ENCODE data around the gene RBBP6. TPM values are rescaled to one million over a fixed set of nuclear protein-coding genes. Genes with fewer than 3 reads are reported as not detected.

The RBBP6 gene
- total RNA-seq, 1 donor, result 31.5 TPM

- H3K79me2 ChIP-seq (ENCODE audit: insufficient read depth, low read length), result peaks cover 50% of the 10 kb centered on the region
- peaks cover 43% of the 10 kb centered on the region for H3K36me3 ChIP-seq (ENCODE audit: insufficient read depth, low read length)
- no peak overlapping the region for H2AFZ ChIP-seq (ENCODE audit: low read length)
- no peak overlapping the region for H3K4me2 ChIP-seq (ENCODE audit: insufficient read depth, low read length)
- no peaks in the 10 kb centered on the region for H3K9me3 ChIP-seq (ENCODE audit: low read depth, low read length)
- peaks cover 9% of the 10 kb centered on the region for H4K20me1 ChIP-seq (ENCODE audit: insufficient read depth, low read length)
- H3K4me1 ChIP-seq (ENCODE audit: insufficient read depth, low read length), result no peaks in the 10 kb centered on the region
- no peak for DNase-seq (ENCODE audit: insufficient read length, low spot score, missing footprints)
- TF ChIP-seq CTCF (IDR thresholded peaks at IDR 0.05; ENCODE audit: extremely low read depth, low read depth, low read length), result no peak
- no peak overlapping the region for H3K27ac ChIP-seq (ENCODE audit: low read depth, low read length)
- H3K27me3 ChIP-seq (ENCODE audit: insufficient read depth, low read length), result no peaks in the 10 kb centered on the region
- no peak overlapping the region for H3K4me3 ChIP-seq (ENCODE audit: insufficient read depth, low read length)
Observed at GRCh38 chr16:24552705-24553246, 13.4 kb downstream of the RBBP6 start.

- H3K79me2 ChIP-seq (ENCODE audit: insufficient read depth, low read length), result peaks cover 39% of the 10 kb centered on the region
- no peaks in the 10 kb centered on the region for H3K9me3 ChIP-seq (ENCODE audit: low read depth, low read length)
- peaks cover 9% of the 10 kb centered on the region for H4K20me1 ChIP-seq (ENCODE audit: insufficient read depth, low read length)
- H3K36me3 ChIP-seq (ENCODE audit: insufficient read depth, low read length), result peaks cover 42% of the 10 kb centered on the region
- no peak overlapping the region for H3K27ac ChIP-seq (ENCODE audit: low read depth, low read length)
- H3K4me3 ChIP-seq (ENCODE audit: insufficient read depth, low read length), result no peak overlapping the region
- TF ChIP-seq CTCF (IDR thresholded peaks at IDR 0.05; ENCODE audit: extremely low read depth, low read depth, low read length), result no peak
- no peaks in the 10 kb centered on the region for H3K27me3 ChIP-seq (ENCODE audit: insufficient read depth, low read length)
- no peaks in the 10 kb centered on the region for H3K4me1 ChIP-seq (ENCODE audit: insufficient read depth, low read length)
- H2AFZ ChIP-seq (ENCODE audit: low read length), result no peak overlapping the region
- no peak overlapping the region for H3K4me2 ChIP-seq (ENCODE audit: insufficient read depth, low read length)
- DNase-seq (ENCODE audit: insufficient read length, low spot score, missing footprints), result no peak
Observed at GRCh38 chr16:24553983-24554382, 14.6 kb downstream of the RBBP6 start.

GRCh38 chr16:24555346-24555872, 16.0 kb downstream of the RBBP6 start:
- Histone ChIP-seq H2AFZ (ENCODE audit: low read length) (no peak overlapping the region), H3K4me3 (ENCODE audit: insufficient read depth, low read length) (no peak overlapping the region), H3K79me2 (ENCODE audit: insufficient read depth, low read length) (peaks cover 26% of the 10 kb centered on the region), H3K27me3 (ENCODE audit: insufficient read depth, low read length) (no peaks in the 10 kb centered on the region), H3K27ac (ENCODE audit: low read depth, low read length) (no peak overlapping the region), H3K4me2 (ENCODE audit: insufficient read depth, low read length) (no peak overlapping the region), H3K4me1 (ENCODE audit: insufficient read depth, low read length) (no peaks in the 10 kb centered on the region), H3K9me3 (ENCODE audit: low read depth, low read length) (no peaks in the 10 kb centered on the region), H4K20me1 (ENCODE audit: insufficient read depth, low read length) (peaks cover 11% of the 10 kb centered on the region), H3K36me3 (ENCODE audit: insufficient read depth, low read length) (peaks cover 46% of the 10 kb centered on the region)
- no peak for TF ChIP-seq CTCF (IDR thresholded peaks at IDR 0.05; ENCODE audit: extremely low read depth, low read depth, low read length)
- no peak for DNase-seq (ENCODE audit: insufficient read length, low spot score, missing footprints)

- TF ChIP-seq CTCF (IDR thresholded peaks at IDR 0.05; ENCODE audit: extremely low read depth, low read depth, low read length), result no peak
- Histone ChIP-seq H3K36me3 (ENCODE audit: insufficient read depth, low read length) (peaks cover 94% of the 10 kb centered on the region), H2AFZ (ENCODE audit: low read length) (no peak overlapping the region), H3K4me2 (ENCODE audit: insufficient read depth, low read length) (no peak overlapping the region), H3K27me3 (ENCODE audit: insufficient read depth, low read length) (no peaks in the 10 kb centered on the region), H3K4me3 (ENCODE audit: insufficient read depth, low read length) (no peak overlapping the region), H3K27ac (ENCODE audit: low read depth, low read length) (no peak overlapping the region), H4K20me1 (ENCODE audit: insufficient read depth, low read length) (peaks cover 4% of the 10 kb centered on the region), H3K79me2 (ENCODE audit: insufficient read depth, low read length) (no peaks in the 10 kb centered on the region), H3K4me1 (ENCODE audit: insufficient read depth, low read length) (no peaks in the 10 kb centered on the region), H3K9me3 (ENCODE audit: low read depth, low read length) (no peaks in the 10 kb centered on the region)
- no peak for DNase-seq (ENCODE audit: insufficient read length, low spot score, missing footprints)
Observed at GRCh38 chr16:24562811-24563210, 23.4 kb downstream of the RBBP6 start.

Measured in osteoblast (primary cell).